CD4-positive, alpha-beta T cell treated with Interleukin-10 for 1 hour (primary cell): ENCODE data around the gene GPR108.
"Not testable (repeated sequence)": the region's sequence is repeated elsewhere in the genome, so short reads cannot be mapped to it uniquely, and the experiment has no call there.

Experiments used
- DNase-seq: peaks from one replicate; pipeline ENCODE4 v3.0.0-alpha.2; 2020

Gene GPR108

DNA sequence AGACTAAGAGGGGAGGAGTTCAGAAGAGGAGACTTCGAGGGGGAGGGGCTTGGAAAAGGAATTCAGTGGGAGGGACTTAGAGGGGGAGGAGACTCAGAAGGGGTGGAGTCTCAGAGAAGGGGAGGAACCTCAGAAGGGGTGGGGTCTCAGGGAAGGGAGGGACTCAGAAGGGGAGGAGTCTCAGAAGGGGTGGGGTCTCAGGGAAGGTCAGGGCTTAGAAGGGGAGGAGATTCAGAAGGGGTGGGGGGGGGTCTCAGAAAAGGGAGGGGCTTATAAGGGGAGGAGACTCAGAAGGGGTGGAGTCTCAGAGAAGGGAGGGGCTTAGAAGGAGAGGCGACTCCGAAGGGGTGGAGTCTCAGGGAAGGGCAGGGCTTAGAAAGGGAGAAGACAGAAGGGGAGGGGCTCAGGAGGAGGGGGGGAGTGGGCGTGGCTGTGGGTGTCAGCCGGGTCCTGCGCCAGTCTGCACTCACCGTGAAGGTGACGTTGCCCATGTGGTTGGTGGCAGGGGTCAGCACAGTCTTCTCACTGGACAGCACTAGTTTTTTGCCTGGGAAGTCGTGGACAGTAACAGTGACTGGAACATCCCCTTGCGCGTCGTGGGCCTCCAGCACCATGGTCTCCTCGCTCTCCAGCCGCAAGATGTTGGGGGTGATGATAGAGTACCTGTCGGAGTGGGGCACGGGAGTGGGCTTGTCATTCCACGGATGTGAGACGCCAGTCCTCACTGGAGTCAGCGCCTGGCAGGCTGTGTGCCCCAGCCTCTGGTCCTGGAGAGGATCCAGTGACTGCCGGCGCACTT is 18.4 kb downstream of the GPR108 start:
- peak; percentile 35 for DNase-seq

DNA sequence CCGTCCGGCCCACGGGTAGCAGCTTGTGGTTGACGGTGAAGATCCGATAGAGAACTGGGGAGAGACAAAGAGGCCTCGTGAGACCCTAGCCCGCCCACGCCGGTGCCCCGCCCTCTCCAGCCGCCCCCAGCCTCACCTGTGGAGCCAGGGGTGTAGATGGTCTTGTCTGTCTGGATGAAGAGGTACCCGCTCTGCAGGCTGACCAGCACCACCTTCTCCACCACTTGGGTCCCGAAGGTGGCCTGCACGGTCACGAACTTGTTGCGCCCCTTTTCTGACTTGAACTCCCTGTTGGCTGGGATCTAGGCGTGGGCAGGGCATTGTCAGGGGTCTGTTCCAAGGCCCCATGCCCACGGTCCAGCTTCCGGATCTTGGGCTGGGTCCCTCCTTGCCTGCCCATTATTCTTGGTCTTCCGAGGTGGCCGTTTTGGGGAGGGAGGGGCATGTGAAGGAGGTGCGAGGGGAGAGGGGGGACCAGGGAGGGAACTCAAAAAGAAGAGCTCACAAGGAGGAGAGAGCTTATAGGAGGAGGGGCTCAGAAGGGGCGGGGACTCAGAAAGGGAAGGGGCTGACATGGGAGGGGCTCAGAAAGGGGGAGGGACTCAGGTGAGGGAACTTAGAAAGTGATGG is 19.2 kb downstream of the GPR108 start:
- DNase-seq: no peak

DNA sequence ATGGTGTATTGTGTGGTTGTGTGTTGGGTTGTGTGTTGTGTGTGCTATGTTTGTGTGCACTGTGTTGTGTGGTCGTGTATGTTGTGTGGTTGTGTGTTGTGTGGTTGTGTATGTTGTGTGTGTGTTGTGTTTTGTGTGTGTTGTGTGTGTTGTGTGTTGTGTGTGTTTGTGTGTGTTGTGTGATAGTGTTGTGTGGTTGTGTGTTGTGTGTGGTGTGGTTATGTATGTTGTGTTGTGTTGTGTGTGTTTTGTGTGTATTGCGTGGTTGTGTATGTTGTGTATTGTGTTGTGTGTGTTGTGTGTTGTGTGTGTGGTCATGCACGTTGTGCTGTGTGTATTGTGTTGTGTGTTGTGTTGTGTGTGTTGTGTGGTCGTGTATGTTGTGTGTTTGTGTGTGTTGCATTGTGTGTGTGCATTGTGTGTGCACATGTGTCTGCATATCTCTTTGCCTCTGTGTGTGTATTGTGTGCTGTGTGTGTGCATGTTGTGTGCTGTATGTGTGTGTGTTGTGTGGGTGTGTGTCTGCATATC is 19.9 kb downstream of the GPR108 start:
- DNase-seq: no peak

DNA sequence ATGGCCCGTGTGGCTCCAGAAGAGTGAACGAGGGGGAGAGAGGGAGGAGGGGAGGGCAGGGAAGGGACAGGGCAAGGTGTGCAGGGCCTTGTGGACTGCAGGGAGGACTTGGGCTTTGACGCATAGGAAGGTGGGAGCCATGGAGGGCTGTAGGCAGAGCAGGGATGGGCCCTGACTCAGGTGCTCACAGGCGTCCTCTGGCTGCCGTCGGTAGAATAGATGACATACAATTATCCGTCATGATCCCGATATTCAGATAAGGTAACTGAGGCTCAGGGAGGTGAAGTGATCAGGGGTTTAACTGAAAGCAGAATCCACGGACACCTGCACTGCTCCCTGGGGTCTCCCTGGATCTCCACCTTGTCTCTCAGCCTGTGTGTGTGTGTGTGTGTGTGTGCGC is 20.3 kb downstream of the GPR108 start:
- DNase-seq: no peak

DNA sequence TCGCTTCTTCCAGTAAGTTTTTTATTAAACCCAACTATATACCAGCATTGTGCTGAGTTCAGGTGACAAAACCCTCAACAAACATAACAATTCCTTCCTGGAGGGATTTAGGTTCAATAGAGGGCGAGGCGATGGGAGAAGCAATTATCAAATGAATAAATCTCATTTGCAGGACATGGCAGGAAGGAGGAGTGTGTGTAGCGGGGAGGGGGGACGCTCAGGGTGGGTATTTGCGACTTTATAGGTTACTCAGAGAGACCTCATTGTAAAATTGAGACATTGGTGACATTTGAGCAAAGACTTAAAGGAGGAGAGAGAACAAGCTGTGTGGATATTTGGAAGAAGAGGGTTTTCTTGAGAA is 20.8 kb downstream of the GPR108 start:
- DNase-seq: no peak

DNA sequence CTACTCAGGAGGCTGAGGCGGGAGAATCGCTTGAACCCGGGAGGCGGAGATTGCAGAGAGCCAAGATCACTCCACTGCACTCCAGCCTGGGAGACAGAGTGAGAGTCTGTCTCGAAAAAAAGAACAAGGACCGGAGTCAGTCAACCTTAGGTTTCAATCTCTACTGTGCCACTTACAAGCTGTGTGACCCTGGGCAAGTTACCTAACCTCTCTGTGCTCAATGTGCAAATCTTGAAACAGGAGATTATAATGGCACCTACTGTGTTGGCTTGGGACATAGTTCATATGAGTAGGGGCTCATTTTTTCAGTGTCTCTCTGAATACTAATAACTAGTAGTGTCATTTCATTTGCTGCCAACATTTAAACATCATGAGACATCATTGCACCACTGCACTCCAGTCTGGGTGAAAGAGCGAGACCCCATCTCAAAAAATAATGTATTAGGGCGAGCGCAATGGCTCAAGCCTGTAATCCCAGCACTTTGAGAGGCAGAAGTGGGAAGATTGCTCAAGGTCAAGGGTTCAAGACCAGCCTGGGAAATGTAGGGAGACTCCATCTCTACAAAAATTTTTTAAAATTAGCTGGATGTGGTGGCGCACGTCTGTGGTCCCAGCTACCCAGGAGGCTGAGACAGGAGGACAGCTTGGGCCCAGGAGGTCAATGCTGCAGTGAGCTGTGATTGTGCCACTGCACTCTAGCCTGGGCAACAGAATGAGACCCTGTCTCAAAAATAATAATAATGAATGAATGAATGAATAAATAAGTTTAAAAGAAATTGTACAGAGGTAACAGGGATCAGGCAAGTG is 22.4 kb downstream of the GPR108 start:
- DNase-seq: no peak

DNA sequence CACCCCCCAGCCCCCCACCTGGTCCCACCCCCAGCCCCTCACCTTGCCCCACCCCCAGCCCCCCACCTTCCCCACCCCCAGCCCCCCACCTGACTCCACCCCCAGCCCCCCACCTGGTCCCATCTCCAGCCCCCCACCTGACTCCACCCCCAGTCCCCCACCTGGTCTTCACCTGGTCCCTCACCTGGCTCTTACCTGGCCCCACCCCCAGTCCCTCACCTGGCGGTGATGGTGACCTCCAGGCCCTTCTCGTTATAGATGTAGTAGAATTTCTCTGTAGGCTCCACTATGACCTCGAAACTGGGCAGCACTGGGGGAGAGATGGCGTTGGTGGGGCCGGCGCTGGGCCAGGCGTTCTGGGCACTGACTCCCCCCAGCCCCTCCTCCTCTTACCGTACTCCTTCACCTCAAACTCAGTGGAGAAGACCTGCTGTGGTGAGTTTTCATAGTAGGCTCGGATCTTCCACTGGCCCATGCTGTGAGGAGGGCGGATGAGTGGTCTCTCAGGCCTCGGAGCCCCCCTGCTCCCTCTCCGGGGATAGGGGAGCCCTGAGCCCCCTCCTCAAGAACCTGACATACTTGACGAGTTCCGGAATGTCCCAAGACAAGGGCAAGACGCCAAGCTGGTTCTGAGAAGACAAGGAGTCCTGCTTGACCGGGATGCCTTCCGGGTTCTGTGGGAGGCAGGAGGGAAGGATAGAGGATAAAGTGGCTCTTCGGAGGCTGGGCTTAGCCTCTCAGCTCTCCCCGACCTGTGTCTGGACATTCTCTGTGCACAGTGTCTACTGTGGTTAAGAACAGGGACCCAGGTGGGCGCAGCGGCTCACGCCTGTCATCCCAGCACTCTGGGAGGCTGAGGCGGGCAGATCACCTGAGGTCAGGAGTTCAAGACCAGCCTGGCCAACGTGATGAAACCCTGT is 23.3 kb downstream of the GPR108 start:
- DNase-seq: no peak

DNA sequence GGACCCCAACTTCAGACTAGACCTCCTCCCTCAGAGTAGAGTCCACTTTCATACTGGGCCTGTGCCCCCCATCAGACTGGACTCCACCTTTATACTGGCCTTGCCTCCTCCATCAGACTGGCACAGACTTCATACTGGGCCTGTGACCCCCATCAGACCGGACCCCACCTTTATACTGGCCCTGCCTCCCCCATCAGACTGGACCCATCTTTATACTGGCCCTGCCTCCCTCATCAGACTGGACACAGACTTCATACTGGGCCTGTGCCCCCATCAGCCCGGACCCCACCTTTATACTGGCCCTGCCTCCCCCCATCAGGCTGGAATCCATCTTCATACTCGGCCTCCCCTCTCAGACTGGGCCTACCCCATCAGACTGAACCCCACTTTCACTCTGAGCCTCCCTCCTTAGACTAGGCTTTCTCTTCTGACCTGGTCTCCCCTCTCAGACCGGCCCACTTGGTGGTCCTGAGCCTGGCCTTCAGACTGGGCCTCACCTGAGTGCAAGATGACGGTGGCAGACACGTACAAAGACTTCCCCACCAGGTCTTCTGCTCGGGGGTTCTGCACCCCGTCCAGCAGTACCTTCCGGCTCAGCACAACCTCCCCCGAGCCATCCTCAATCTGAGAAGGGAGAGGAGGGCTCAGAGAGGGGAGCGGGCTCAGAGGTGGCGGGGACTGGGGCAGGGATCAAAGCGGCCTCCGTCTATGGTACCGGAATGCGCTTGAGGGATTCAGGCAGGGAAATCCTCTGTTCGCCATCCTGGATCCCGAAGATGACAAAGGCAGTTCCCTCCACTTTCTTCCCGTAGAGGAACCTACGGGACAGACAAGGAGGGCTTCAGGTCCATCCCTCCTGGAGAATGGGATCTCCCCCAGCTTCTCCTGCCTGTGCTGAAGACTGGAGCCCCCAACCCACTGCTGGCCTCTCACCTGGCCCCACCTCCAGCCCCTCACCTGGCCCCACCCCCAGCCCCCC is 24.4 kb downstream of the GPR108 start:
- DNase-seq: no peak

DNA sequence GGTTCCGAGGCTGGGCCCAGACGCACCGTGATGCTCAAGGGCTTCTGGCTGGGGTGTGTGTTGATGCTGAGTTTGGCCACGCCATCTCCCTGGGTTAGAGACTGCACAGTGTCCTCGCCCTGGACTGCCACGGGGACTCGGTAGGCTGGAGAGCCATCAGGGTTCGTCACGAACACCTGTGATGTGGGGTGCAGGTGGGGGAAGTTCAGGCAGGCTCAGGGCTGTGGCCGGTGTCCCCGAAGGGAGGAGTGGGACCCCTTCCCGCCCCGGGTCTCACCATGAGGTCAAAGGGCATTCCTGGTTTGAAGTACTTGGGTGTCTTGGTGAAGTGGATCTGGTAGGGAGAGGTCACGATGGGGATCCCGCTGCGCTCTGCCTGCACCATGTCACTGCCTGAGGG is 25.1 kb downstream of the GPR108 start:
- DNase-seq: no peak

DNA sequence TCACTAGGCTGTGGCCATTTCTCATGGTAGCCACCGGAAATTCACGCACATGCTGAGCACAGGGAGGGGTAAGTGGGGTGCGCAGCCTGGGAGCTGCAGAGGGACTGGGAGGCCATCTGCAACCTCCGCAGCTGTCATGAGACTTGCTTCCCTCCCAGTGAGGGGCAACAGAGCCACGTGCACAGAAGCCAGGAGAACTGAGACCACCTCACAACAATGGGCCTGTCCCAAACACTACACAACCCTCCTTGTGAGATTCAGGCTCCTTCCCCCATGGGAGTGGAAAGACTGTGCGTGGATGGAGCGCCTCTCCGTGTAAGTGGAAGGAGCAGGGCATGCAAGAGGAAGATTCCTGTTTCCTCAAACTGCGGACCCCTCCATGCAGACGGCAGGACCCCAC is 25.8 kb downstream of the GPR108 start:
- no peak for DNase-seq

DNA sequence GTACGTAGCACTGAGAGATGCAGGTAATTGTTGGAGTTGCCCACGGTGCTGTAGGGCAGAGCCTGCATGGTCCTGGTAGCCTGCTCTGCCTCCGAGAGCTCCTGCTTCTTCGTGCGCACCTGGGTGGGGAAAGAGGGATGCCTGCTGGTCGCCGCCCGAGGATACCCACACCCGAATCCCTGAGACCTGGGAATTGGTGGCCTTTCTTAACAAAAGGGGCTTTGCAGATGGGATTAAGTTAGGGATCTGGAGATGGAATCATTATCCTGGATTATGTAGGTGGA is 26.4 kb downstream of the GPR108 start:
- no peak for DNase-seq

DNA sequence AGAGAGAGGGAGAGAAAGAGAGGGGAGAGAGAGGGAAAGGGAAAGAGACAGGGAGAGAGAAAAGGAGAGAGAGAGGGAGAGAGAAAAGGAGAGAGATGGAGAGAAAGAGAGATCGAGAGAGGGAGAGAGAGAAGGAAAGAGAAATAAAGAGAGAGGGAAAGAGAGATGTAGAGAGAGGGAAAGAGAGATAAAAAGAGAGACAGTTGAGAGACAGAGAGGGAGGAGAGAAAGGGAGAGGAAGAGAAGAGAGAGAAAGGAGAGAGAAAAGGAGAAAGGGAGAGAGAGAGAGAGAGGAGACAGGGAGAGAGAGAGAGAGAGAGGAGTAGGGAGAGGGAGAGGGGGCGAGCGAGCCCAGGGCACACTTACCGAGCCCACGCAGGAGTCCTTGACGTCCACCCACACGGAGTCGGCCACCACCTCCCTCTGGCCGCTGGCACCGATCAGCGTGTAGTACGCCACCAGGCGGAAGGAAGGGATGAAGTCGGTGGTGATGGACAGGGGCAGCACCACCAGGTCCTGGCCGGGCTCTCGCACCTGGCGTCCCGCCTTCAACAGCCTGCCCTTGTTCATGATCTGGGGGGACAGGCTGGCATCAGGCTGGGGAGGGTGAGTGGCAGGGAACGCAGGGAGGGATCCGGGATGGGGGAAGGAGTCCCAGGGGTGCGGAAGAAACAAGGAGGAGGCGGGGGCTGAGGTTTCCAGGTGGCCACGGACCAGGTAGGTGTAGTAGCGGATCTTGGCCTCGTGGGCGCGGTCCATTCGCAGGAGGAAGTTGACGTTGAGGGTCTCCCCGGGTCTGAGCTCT is 26.9 kb downstream of the GPR108 start:
- DNase-seq: no peak

DNA sequence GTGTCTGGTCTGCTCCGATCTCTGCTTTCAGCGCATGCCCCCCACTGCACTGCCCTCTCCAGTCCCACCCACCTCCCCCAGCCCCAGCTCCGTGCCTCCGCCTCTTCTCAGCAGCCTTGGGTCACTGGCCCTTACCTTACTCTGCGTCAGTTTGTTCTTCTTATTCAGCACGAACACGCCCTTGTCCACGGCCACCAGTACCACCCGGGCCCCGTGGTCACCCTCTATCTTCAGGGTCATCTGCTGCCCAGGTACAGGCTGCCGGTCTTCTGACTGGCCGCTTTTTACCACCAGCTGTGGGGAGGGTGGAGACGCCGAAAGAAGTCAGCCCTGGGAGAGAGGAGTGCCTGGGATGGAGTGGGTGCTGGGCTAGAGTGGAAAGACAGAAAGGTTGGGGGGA is 27.8 kb downstream of the GPR108 start:
- DNase-seq: no peak

DNA sequence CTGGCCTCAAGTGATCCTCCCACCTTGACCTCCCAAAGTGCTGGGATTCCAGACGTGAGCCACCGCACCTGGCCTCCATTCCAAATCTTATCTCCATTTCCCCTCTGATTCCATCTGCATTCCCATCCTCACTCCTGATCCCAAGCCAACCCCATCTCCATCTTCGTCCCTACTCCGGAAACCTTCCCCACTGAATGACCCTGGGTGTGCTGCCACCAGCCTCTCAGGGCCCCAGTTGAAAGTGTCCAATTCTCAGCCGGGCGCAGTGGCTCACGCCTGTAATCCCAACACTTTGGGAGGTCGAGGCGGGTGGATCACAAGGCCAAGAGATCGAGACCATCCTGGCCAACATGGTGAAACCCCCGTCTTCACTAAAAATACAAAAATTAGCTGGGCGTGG is 28.5 kb downstream of the GPR108 start:
- DNase-seq: not testable (repeated sequence)

DNA sequence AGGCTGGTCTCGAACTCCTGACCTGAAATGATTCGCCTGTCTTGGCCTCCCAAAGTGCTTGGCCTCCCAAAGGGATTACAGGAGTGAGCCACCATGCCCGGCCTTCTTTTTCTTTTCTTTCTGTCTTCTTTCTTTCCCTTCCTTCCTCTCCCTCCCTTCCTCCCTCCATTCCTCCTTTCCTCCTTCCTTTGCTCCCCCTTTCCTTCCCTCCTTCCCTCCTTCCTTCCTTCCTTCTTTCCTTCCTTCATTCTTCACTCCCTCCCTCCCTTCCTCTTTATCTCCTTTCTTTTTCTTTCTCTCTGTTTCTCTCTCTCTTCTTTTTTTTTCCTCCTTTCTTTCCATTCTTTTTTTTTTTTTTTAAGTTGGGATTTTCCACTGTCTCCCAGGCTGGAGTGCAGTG is 29.0 kb downstream of the GPR108 start:
- DNase-seq: no peak

DNA sequence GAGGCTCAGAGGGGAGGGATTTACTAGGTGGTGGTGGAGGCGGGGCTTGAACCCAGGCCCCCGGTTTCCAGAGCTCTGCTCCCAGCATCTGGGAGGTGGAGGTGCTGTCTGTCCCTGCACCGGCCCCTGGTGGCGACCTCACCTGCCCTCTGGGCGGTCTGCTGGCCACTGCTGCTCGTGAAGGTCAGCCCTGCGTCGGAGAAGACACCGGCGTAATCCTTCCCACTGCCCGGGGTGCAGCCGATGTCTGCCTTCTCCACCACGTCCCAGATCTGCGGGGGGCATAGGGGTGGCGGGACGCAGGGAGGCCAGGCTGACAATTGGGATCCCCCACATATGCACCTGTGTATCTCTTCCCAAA is 29.7 kb downstream of the GPR108 start:
- no peak for DNase-seq

DNA sequence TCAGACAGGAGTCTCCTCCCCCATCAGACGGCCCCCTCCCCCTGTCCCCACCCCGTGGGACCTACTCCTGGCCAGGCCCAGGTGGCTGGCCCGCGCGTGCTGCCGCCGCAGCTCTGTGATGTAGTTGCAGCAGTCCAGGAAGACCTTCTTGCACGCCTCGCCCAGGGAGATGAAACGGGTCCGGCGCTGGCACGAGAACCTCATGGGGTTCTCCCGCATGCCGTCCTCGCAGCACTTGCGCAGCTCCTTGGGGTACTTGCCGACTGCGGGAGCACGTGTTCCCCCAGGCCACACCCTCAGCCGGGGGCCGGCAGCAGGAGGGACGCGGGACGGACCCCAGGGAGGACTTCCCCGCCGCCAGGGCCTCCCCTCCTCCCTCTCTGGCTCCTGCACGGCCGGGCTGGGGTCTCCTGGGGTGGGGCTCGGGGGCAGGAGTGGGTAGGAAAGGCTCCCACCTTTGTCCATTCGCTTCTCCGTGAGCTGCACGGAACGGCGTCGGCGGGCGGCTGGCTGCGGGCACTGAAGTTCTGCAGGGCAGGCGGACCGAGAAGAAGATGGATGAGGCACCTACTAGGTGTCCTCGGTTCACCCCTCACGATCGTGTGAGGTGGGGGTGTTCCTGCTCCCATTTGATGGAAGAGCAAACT is 30.2 kb downstream of the GPR108 start:
- DNase-seq: no peak

DNA sequence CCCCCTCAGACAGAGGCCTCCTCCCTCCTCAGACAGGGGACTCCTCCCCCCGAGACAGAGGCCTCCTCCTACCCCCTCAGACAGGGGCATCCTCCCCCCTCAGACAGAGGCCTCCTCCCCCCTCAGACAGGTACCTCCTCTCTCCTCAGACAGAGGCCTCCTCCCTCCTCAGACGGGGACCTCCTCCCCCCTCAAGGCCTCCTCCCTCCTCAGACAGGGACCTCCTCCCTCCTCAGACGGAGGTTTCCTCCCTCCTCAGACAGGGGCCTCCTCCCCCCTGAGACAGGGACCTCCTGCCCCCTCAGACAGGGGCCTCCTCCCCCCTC is 30.8 kb downstream of the GPR108 start:
- no peak for DNase-seq

DNA sequence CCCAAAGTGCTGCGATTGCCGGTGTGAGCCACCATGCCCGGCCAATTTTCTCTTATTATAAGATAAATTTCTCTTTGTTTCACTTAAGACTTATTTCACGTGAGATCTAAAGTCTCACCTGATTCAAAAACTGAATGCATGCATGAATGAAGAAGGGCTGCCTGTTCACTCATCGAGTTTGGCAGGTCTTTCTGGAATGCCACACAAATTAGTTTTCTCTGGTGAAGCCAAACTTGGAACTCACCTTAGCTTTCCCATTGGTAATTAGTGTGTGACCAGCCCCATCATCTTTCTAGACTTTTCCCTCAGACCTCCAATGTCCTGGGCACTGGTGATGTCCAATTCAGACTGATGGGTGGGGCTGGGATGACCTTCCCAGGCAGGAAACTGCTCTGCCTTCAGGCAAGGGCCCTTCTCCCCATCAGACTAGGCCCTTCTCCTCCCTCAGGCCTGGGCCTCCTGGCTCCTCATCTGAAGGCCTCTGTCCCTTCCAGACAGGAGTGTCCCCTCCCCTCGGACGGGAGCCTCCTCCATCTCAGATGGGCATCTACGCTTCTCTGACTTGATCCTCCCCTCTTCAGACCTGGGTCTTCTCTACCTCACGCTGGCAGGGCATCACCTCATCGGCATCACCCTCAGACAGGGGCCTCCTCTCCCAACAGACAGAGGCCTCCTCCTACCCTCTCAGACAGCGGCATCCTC is 31.3 kb downstream of the GPR108 start:
- DNase-seq: no peak
